ENCODE data around the gene RWDD4. TPM values are rescaled to one million over a fixed set of nuclear protein-coding genes. Genes with fewer than 3 reads are reported as not detected.
"Not testable (repeated sequence)": the region's sequence is repeated elsewhere in the genome, so short reads cannot be mapped to it uniquely, and the experiment has no call there.

RWDD4 gene
- total and polyA plus RNA-seq, 4 donors = 17.1 to 31.7 (median 18.8) TPM

GRCh38 chr4:183633476-183634400 is 25.2 kb downstream of the RWDD4 start:
- no peak for DNase-seq

GRCh38 chr4:183632689-183633088 is 26.3 kb downstream of the RWDD4 start:
- no peaks in the 10 kb centered on the region for H3K36me3 ChIP-seq (ENCODE audit: control insufficient read depth in 1 of 2, insufficient read depth in 2 of 2, low read length in 1 of 2)
- intact Hi-C loops (cut with DNase I) = no loop called here
- WGBS, 2 donors = 90 to 94% methylated on average over 12 of the region's 12 CpGs
- H3K9me3 ChIP-seq (ENCODE audit: control insufficient read depth, low read length) = no peaks in the 10 kb centered on the region
- DNase-seq (no peak), ATAC-seq (ENCODE audit: low FRiP score) (no peak)
- H3K27me3 ChIP-seq (ENCODE audit: control insufficient read depth in 1 of 2, insufficient read depth in 2 of 2, low read length in 1 of 2) = no peaks in the 10 kb centered on the region
- no peaks in the 10 kb centered on the region for H3K4me1 ChIP-seq (ENCODE audit: control insufficient read depth in 1 of 2, insufficient read depth in 2 of 2, low read length in 2 of 2)
- H3K4me3 ChIP-seq (ENCODE audit: low read length in 2 of 2) = no peak overlapping the region
- no peak overlapping the region for H3K27ac ChIP-seq (ENCODE audit: low read depth in 1 of 2, low read length in 2 of 2)

More at GRCh38 chr4:183633476-183634400, 25.2 kb downstream of the RWDD4 start:
- no peak overlapping the region for H3K27ac ChIP-seq (ENCODE audit: low read depth in 1 of 2, low read length in 2 of 2)
- no peaks in the 10 kb centered on the region for H3K9me3 ChIP-seq (ENCODE audit: control insufficient read depth, low read length)
- ATAC-seq (ENCODE audit: low FRiP score) = no peak
- peaks cover 0 to 3% of the 10 kb centered on the region in 2 donors for H3K4me1 ChIP-seq (ENCODE audit: control insufficient read depth in 1 of 2, insufficient read depth in 2 of 2, low read length in 2 of 2)
- 81 to 83% methylated on average over 11 of the region's 11 CpGs for WGBS, 2 donors
- no peaks in the 10 kb centered on the region for H3K27me3 ChIP-seq (ENCODE audit: control insufficient read depth in 1 of 2, insufficient read depth in 2 of 2, low read length in 1 of 2)
- no peaks in the 10 kb centered on the region for H3K36me3 ChIP-seq (ENCODE audit: control insufficient read depth in 1 of 2, insufficient read depth in 2 of 2, low read length in 1 of 2)
- H3K4me3 ChIP-seq (ENCODE audit: low read length in 2 of 2) = no peak overlapping the region
- intact Hi-C loops (cut with DNase I) = no loop called here

- no peaks in the 10 kb centered on the region for H3K36me3 ChIP-seq (ENCODE audit: control insufficient read depth in 1 of 2, insufficient read depth in 2 of 2, low read length in 1 of 2)
- no peaks in the 10 kb centered on the region for H3K9me3 ChIP-seq (ENCODE audit: control insufficient read depth, low read length)
- DNase-seq (no peak), ATAC-seq (ENCODE audit: low FRiP score) (peak; percentile 56)
- H3K4me3 ChIP-seq (ENCODE audit: low read length in 2 of 2) = no peak overlapping the region
- H3K4me1 ChIP-seq (ENCODE audit: control insufficient read depth in 1 of 2, insufficient read depth in 2 of 2, low read length in 2 of 2) = no peaks in the 10 kb centered on the region
- intact Hi-C loops (cut with DNase I) = no loop called here
- 54 to 56% methylated on average over 11 of the region's 11 CpGs for WGBS, 2 donors
- H3K27ac ChIP-seq (ENCODE audit: low read depth in 1 of 2, low read length in 2 of 2) = no peak overlapping the region
- no peaks in the 10 kb centered on the region for H3K27me3 ChIP-seq (ENCODE audit: control insufficient read depth in 1 of 2, insufficient read depth in 2 of 2, low read length in 1 of 2)
Observed at GRCh38 chr4:183631577-183632198, 27.3 kb downstream of the RWDD4 start.

- DNase-seq (no peak), ATAC-seq (ENCODE audit: low FRiP score) (no peak)
- no peak overlapping the region for H3K27ac ChIP-seq (ENCODE audit: low read depth in 1 of 2, low read length in 2 of 2)
- H3K4me1 ChIP-seq (ENCODE audit: control insufficient read depth in 1 of 2, insufficient read depth in 2 of 2, low read length in 2 of 2) = no peaks in the 10 kb centered on the region
- WGBS, 2 donors = 89 to 94% methylated on average over 12 of the region's 12 CpGs
- H3K9me3 ChIP-seq (ENCODE audit: control insufficient read depth, low read length) = no peaks in the 10 kb centered on the region
- no peak overlapping the region for H3K4me3 ChIP-seq (ENCODE audit: low read length in 2 of 2)
- no peaks in the 10 kb centered on the region for H3K36me3 ChIP-seq (ENCODE audit: control insufficient read depth in 1 of 2, insufficient read depth in 2 of 2, low read length in 1 of 2)
- H3K27me3 ChIP-seq (ENCODE audit: control insufficient read depth in 1 of 2, insufficient read depth in 2 of 2, low read length in 1 of 2) = no peaks in the 10 kb centered on the region
- intact Hi-C loops (cut with DNase I) = no loop called here
Observed at GRCh38 chr4:183627979-183628588, 30.9 kb downstream of the RWDD4 start.

GRCh38 chr4:183627286-183627685 is 31.7 kb downstream of the RWDD4 start:
- DNase-seq; H3K27ac ChIP-seq (ENCODE audit: low read depth in 1 of 2, low read length in 2 of 2); H3K9me3 ChIP-seq (ENCODE audit: control insufficient read depth, low read length); H3K4me3 ChIP-seq (ENCODE audit: low read length in 2 of 2); H3K4me1 ChIP-seq (ENCODE audit: control insufficient read depth in 1 of 2, insufficient read depth in 2 of 2, low read length in 2 of 2); intact Hi-C loops (cut with DNase I); H3K27me3 ChIP-seq (ENCODE audit: control insufficient read depth in 1 of 2, insufficient read depth in 2 of 2, low read length in 1 of 2); H3K36me3 ChIP-seq (ENCODE audit: control insufficient read depth in 1 of 2, insufficient read depth in 2 of 2, low read length in 1 of 2); ATAC-seq (ENCODE audit: low FRiP score): not testable (repeated sequence)
- 90 to 94% methylated on average over 5 of the region's 5 CpGs for WGBS, 2 donors

- 87 to 88% methylated on average over 6 of the region's 6 CpGs for WGBS, 2 donors
- ATAC-seq (ENCODE audit: low FRiP score) (no peak), DNase-seq (no peak)
- Histone ChIP-seq H3K27me3 (ENCODE audit: control insufficient read depth in 1 of 2, insufficient read depth in 2 of 2, low read length in 1 of 2) (no peaks in the 10 kb centered on the region), H3K4me3 (ENCODE audit: low read length in 2 of 2) (no peak overlapping the region), H3K36me3 (ENCODE audit: control insufficient read depth in 1 of 2, insufficient read depth in 2 of 2, low read length in 1 of 2) (no peaks in the 10 kb centered on the region), H3K27ac (ENCODE audit: low read depth in 1 of 2, low read length in 2 of 2) (no peak overlapping the region), H3K4me1 (ENCODE audit: control insufficient read depth in 1 of 2, insufficient read depth in 2 of 2, low read length in 2 of 2) (no peaks in the 10 kb centered on the region), H3K9me3 (ENCODE audit: control insufficient read depth, low read length) (no peaks in the 10 kb centered on the region)
- intact Hi-C loops (cut with DNase I) = no loop called here
Observed at GRCh38 chr4:183626168-183626567, 32.8 kb downstream of the RWDD4 start.

- no peak for ATAC-seq (ENCODE audit: low FRiP score)
- intact Hi-C loops (cut with DNase I) = no loop called here
- WGBS, 2 donors = 90 to 91% methylated on average over 6 of the region's 6 CpGs
Observed at GRCh38 chr4:183624548-183624947, 34.4 kb downstream of the RWDD4 start.

GRCh38 chr4:183621875-183622274 is 37.1 kb downstream of the RWDD4 start:
- no peaks in the 10 kb centered on the region for H3K9me3 ChIP-seq (ENCODE audit: control insufficient read depth, low read length)
- no peak overlapping the region for H3K27ac ChIP-seq (ENCODE audit: low read depth in 1 of 2, low read length in 2 of 2)
- 69 to 74% methylated on average over 1 of the region's 1 CpG for WGBS, 2 donors
- H3K36me3 ChIP-seq (ENCODE audit: control insufficient read depth in 1 of 2, insufficient read depth in 2 of 2, low read length in 1 of 2) = no peaks in the 10 kb centered on the region
- H3K27me3 ChIP-seq (ENCODE audit: control insufficient read depth in 1 of 2, insufficient read depth in 2 of 2, low read length in 1 of 2) = no peaks in the 10 kb centered on the region
- DNase-seq = no peak
- ATAC-seq (ENCODE audit: low FRiP score) = no peak
- H3K4me3 ChIP-seq (ENCODE audit: low read length in 2 of 2) = no peak overlapping the region
- intact Hi-C loops (cut with DNase I) = no loop called here
- H3K4me1 ChIP-seq (ENCODE audit: control insufficient read depth in 1 of 2, insufficient read depth in 2 of 2, low read length in 2 of 2) = no peaks in the 10 kb centered on the region

More at GRCh38 chr4:183624548-183624947, 34.4 kb downstream of the RWDD4 start:
- Histone ChIP-seq H3K4me1 (ENCODE audit: control insufficient read depth in 1 of 2, insufficient read depth in 2 of 2, low read length in 2 of 2) (no peaks in the 10 kb centered on the region), H3K4me3 (ENCODE audit: low read length in 2 of 2) (no peak overlapping the region), H3K36me3 (ENCODE audit: control insufficient read depth in 1 of 2, insufficient read depth in 2 of 2, low read length in 1 of 2) (no peaks in the 10 kb centered on the region), H3K9me3 (ENCODE audit: control insufficient read depth, low read length) (no peaks in the 10 kb centered on the region), H3K27ac (ENCODE audit: low read depth in 1 of 2, low read length in 2 of 2) (no peak overlapping the region), H3K27me3 (ENCODE audit: control insufficient read depth in 1 of 2, insufficient read depth in 2 of 2, low read length in 1 of 2) (no peaks in the 10 kb centered on the region)
- DNase-seq = no peak

Data from aorta (tissue), 5 donors.